Measurements from ENCODE around the gene RAB34.
"Not testable (repeated sequence)": the region's sequence is repeated elsewhere in the genome, so short reads cannot be mapped to it uniquely, and the experiment has no call there.

Gene RAB34

DNA sequence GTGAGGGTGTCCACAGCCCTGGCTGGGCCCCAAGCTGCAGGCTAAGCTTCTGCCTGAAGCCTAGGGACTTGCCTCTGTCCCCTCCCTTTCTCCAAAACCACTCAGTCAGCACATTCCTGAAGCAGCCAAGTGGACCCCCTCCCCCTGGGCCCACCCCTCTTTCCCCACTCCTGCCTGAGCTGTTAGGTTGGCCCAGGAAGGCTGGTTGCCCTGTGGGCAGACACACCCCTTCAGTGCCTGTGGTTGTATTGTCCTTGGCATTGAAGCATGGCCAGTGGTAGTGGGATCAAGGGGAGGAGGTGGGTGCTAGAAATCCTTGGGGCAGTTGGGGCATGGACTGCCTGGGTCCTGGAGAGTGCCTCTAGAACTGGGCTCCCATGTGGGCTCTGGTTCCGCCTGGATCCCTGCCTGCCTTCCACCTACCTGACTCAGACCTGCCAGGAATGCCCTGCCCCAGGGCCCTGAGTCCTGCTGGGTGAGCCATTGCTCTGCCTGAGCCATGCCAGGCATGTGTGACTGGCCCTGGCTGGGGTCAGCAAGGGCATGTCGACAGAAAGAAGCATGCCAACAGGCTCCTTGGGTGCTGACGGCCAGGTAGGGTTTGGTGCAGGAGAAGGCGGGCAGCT, 28.2 kb upstream of the RAB34 start:
- no peak for DNase-seq

DNA sequence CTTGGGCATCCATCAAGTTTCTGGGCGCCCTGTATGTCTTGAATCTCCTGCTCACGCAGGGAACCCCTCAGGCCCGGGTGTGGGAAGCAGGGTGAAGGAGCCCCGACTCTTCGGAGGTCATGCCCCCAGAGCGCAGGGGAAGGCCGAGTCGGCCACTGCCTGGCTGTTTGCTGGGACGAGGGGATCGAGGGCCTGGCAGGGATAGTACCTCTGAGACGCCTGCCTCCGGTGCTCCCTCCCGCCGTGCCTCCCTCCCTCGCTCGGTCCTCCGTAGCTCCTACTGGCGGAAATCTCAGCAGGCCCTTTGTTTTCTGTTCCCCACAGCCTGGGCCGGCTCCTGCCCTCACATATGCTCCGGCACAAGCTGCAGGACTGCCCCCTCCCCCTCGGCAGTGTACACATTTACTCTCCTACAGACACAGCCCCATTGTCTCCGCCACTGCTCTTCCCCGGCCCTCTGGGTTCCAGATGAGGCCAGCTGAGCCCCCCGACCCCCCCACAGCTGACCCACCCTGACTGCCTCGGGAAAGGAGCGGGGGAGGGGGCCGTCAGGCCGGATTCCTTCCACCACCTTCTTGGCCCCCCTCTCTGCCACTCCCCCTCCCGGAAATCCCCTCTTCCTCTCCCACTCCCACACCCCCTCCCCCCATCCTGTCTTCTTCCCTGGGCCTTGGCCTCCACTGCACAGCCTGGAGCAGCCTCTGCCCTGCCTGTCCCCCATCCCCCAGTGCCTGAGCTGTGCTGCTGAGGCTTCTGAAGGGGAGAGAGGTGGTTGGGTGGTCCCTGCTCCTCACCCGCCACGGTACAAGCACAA, 27.5 kb upstream of the RAB34 start:
- no peak for DNase-seq

GRCh38 chr17:28744104-28744971, 26.7 kb upstream of the RAB34 start:
- DNase-seq: peak; percentile 75

DNA sequence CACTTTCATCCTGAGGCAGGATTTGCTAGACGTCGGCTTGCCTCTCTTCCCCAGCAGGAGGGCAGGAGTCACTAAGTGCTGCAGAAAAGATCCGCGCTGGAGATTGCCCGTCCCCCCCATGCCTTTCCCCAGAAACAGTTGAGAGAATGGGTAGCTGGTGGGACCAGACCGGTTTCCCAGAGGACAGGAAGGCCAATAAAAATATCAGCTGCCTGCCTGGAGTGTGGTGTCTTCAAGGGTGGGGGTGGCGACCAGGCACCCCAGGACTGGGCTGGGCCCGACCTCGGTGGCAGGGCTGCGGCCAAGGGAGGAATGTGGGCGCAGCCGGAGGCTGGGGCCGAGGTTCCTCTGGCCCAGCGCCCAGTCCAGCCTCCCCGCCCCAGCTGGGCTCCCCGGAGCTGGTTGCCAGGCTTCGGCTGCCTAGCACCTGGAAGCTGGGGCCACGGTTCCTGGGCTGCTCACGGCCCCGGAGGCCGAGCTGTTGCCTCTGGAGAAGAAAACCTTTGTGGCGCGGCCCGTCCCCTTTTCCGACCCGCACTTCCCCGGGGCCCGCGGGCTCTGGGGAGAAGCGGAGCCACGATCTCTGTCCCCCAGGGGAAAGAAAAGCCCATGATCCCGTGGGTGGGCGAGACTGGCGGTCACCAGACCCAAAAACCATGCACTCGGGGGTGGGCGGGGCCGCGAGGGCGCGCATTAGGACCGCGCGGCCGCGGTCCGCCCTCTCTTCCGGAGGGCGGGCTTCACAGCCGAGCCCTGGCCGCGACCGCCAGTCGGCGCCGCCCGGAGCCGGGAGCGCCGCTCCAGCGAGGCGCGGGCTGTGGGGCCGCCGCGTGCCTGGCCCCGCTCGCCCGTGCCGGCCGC, 25.8 kb upstream of the RAB34 start, which contains the start of gene TRAF4:
Gene TRAF4 (plus strand): TSS at position 769 of the 861 bp plus-strand sequence. CDS start 102 bp downstream, outside the sequence.
- DNase-seq: peak; percentile 80

DNA sequence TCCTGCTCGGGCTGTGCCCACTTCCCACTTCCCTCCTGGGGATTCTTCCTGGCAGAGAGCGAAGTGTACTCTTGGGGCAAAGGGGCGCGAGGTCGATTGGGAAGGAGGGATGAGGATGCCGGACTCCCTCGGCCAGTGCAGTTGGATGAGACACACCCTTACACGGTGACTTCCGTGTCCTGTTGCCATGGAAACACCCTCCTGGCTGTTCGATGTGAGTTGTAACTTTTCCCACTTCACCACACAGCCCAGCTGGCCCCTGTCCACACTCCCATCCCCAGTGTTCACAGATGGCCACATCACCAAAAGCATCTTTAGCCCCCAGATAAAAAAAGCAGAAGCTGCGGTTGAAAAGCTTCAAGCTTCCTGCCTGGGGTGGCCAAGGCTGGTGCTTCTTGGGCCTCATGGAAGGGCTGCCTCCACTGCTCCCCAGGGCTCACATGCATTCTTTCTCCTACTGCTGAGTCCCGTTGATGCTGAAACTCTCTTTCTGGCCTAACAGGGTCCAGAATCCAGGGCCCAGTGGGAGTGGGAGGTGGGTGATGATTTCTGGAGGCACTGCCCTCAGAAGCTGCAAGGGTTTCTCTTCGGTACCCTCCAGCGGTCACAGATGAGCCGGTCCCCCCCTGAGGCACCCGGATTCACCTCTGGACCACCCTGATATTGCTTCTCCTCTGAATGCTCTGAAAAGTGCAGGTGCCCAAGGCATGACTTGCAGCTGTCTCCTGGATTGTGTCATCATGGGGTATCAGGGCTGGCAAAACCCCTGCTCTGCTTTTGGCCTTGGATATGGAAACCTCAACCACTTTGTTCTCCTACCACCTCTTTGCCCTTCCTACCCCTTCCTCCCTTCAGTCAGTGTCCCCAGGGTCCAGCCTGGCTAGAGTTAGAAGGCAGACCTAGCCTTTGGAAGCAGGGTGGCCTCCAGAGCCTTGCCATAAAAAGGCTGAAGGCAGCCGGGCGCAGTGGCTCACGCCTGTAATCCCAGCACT, 24.0 kb upstream of the RAB34 start:
- no peak for DNase-seq

- no peak for DNase-seq
Measured at GRCh38 chr17:28740406-28741357, 23.0 kb upstream of the RAB34 start.

DNA sequence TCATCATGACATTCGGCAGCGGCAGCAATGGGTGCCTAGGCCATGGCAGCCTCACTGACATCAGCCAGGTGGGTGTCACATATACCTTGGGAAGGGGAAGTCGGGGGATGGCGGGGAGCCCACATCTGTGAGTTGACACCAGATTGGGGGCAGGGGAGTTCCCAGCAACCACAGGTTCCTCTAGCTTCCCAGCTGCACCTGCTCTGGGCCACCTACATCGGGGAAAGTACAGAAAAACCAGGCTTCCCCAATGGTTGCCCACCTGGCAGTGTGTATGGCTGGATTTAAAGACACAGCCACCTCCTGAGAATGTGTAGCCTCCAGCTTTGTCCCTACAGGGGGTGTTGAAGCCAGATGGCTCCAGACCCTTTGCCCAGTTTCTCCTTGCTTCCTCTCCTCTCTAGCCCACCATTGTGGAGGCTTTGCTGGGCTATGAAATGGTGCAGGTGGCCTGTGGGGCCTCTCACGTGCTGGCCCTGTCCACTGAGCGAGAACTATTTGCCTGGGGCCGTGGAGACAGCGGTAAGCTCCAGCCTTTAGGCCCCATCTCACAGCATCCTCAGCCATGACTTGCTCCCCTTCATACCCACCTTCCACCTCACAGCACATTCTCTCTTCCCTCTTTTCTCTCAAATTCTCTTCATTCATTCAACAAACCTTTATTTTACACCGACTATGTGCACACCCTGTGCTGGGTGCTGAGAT, 21.2 kb upstream of the RAB34 start:
- DNase-seq: peak; percentile 73

DNA sequence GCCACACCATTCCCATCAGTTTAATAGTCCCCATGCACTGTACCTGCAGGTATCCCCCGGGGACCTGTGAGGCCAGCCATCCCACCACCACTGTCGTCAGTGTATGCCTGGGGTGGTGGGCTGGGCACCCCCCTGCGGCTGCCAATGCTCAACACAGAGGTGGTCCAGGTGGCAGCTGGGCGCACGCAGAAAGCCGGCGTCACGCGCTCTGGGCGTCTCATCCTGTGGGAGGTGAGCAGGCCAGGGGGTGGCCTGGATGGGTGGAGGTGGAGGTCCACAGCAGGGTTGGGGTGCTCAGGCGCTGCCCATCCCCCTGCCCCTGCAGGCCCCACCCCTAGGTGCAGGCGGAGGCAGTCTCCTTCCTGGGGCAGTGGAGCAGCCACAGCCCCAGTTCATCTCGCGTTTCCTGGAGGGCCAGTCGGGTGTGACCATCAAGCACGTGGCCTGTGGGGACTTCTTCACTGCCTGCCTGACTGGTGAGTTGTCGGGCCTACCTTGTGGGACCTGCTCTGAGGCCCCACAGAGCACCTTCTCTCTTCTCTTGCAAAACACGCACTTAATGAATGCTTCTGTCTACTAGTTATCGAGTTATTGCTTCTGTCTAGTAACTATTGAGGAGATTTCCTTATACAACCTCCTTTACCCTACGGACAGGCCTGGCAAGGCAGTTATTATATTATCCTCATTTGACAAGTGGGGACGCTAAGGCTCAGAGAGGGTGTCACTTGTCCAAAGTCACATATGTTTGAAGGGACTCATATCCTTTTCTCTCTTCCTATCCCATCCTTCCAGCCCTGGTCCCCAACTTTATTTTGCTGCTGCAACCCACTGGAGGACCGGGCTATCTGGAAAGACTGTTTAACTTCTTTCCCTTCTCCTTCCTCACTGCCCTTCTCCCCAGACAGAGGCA, 20.4 kb upstream of the RAB34 start:
- DNase-seq: no peak

GRCh38 chr17:28737316-28737715, 19.6 kb upstream of the RAB34 start:
- DNase-seq: no peak

DNA sequence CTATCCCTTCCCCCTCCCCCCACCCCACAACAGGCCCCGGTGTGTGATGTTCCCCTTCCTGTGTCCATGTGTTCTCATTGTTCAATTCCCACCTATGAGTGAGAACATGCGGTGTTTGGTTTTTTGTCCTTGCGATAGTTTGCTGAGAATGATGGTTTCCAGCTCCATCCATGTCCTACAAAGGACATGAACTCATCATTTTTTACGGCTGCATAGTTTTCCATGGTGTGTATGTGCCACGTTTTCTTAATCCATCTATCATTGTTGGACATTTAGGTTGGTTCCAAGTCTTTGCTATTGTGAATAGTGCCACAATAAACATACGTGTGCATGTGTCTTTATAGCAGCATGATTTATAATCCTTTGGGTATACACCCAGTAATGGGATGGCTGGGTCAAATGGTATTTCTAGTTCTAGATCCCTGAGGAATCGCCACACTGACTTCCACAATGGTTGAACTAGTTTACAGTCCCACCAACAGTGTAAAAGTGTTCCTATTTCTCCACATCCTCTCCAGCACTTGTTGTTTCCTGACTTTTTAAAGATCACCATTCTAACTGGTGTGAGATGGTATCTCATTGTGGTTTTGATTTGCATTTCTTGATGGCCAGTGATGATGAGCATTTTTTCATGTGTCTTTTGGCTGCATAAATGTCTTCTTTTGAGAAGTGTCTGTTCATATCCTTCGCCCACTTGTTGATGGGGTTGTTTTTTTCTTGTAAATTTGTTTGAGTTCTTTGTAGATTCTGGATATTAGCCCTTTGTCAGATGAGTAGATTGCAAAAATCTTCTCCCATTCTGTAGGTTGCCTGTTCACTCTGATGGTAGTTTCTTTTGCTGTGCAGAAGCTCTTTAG, 18.5 kb upstream of the RAB34 start:
- DNase-seq: not testable (repeated sequence)

- no peak for DNase-seq
Measured at GRCh38 chr17:28735242-28735722, 17.6 kb upstream of the RAB34 start.

GRCh38 chr17:28734712-28735241, 17.1 kb upstream of the RAB34 start:
- DNase-seq: no peak

DNA sequence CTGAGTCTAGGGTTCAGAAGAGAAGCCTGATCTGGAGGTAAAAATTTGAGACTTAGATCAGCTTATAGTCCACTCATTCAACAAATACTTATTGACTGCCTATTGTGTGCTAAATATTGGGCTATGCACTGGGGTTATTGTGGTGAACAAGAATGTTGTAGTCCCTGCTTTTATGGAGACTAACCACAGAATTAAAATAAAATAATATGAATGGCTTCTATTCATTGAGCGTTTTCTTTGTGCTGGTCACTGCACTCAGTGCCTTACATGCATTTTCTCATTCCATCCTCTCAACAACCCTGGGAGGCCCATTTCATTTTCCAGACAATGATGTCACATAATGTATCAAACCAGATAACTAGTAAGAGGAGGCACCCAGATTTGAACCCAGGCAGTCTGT, 15.7 kb upstream of the RAB34 start:
- DNase-seq: no peak

- no peak for DNase-seq
Measured at GRCh38 chr17:28729950-28730330, 12.3 kb upstream of the RAB34 start.

DNA sequence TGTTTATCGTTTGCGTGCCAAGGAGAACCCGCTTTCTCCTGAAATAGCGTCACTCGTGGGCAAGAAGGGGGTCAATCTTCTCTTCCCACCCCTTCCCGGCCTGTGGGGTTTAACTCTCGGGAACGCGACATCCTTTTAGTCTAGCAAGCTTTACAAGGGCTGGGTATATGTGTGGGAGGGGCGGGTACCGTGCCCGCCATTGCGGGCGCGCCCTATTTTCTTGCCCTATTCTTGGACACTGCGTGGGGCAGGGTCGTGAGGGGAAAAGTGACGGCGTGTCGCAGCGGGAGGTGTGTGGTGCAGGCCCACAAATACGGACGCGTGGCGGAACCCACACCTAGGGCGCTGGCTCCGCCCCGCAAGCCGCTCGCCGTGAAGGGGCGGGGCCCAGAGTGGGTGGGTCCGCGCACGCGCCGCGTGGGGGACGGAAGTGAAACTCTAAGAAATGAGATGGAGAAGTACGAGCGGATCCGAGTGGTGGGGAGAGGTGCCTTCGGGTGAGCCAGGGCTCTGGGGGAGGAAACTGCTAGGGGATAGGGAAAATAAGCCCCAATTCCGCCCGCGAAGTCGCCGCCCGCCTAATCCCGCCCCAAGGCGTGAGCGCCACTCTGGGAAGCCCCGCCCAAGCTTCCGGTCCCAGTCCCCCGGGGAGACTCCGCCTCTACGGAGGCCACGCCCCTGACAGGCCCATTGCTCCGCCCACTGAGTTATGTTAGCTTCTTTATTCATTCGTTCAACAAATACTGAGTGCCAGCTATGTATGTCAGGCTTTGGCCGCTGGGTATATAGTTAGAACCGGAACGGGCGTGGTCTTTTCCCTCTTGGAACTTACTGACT, 10.9 kb upstream of the RAB34 start, which contains the start of gene NEK8:
Gene NEK8 (plus strand): TSS at position 425 of the 837 bp plus-strand sequence. CDS start 26 bp downstream, at position 451.
- peak; percentile 98 for DNase-seq

Data from activated CD8-positive, alpha-beta memory T cell treated with anti-CD3 and anti-CD28 coated beads, Interleukin-2, amount 50 U/mL, for 4 hours (primary cell).